Neural progenitor cell (in vitro differentiated cells): ENCODE data around the gene ERO1B.

ENCODE experiments used
- EZH2 ChIP-seq: fragments of 200-600 bp; sonication (generic); IDR thresholded peaks from 2 replicates; pipeline ENCODE4 v1.6.1; 2017; ENCODE audit warnings: antibody characterized with exemption, mild to moderate bottlenecking, moderate library complexity
- EZH2phosphoT487 ChIP-seq: fragments of 200-600 bp; sonication (generic); IDR thresholded peaks from 2 replicates; pipeline ENCODE4 v1.6.1; 2017; ENCODE audit warnings: antibody characterized with exemption
- TF ChIP-seq, protein P1 (sequence below): fragments of 200-600 bp; sonication (generic); IDR thresholded peaks from 2 replicates; pipeline ENCODE4 v1.5.1; 2017; ENCODE audit warnings: antibody characterized with exemption, mild to moderate bottlenecking

DNA sequence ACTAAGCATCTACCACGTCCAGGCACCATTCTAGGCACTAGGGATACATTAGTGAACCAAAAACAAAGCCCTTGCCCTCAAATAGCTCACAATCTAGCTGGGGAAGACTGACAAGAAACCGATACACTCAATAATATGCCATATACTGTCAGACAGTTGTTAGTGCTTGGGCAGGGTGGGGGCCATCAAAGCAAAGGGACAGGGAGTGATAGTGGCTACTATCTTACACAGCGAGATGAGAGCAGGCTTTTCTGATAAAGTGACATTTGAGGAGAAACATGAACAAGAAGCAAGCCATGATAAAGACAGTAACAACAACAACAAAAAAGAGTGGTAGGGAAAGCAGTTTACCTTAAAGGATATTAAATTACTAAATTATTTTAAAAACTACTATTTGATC, 41.1 kb downstream of the ERO1B start:
- TF ChIP-seq, protein P1, sequence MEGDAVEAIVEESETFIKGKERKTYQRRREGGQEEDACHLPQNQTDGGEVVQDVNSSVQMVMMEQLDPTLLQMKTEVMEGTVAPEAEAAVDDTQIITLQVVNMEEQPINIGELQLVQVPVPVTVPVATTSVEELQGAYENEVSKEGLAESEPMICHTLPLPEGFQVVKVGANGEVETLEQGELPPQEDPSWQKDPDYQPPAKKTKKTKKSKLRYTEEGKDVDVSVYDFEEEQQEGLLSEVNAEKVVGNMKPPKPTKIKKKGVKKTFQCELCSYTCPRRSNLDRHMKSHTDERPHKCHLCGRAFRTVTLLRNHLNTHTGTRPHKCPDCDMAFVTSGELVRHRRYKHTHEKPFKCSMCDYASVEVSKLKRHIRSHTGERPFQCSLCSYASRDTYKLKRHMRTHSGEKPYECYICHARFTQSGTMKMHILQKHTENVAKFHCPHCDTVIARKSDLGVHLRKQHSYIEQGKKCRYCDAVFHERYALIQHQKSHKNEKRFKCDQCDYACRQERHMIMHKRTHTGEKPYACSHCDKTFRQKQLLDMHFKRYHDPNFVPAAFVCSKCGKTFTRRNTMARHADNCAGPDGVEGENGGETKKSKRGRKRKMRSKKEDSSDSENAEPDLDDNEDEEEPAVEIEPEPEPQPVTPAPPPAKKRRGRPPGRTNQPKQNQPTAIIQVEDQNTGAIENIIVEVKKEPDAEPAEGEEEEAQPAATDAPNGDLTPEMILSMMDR: no peak
- TF ChIP-seq EZH2phosphoT487: no peak
- TF ChIP-seq EZH2: no peak
